Peyer's patch (tissue), 4 donors: ENCODE measurements around the gene DUSP9. TPM values are rescaled to one million over a fixed set of nuclear protein-coding genes. Genes with fewer than 3 reads are reported as not detected.

Source experiments
- DNase-seq, 3 donors: peaks; one replicate each; pipeline ENCODE4 v3.0.0-alpha.2; 2017 to 2019
- H3K27ac ChIP-seq, 4 donors: fragments of 200-600 bp; sonication (generic); one replicate each; pipeline ENCODE4 v1.5.1; 2016 to 2019
- H3K27me3 ChIP-seq, 2 donors: fragments of 200-600 bp; sonication (generic); one replicate each; pipeline ENCODE4 v1.5.1; 2019
- H3K36me3 ChIP-seq, 3 donors: fragments of 200-600 bp; sonication (generic); one replicate each; pipeline ENCODE4 v1.5.1; 2016 to 2019
- H3K4me1 ChIP-seq, 4 donors: fragments of 200-600 bp; sonication (generic); one replicate each; pipeline ENCODE4 v1.5.1; 2016 to 2019
- H3K4me3 ChIP-seq, 4 donors: fragments of 200-600 bp; sonication (generic); 1 replicate in 3 of 4; 2 replicates in 1 of 4; pipeline ENCODE4 v1.5.1; 2016 to 2019; ENCODE audit warnings: mild to moderate bottlenecking in 1 of 4
- H3K9me3 ChIP-seq, 4 donors: fragments of 200-600 bp; sonication (generic); one replicate each; pipeline ENCODE4 v1.5.1; 2016 to 2019; ENCODE audit warnings: mild to moderate bottlenecking in 1 of 4
- POLR2A ChIP-seq, 2 donors: fragments of 450-650 bp; IDR thresholded peaks; one replicate each; pipeline ENCODE4 v1.5.1; 2017; ENCODE audit warnings: antibody characterized with exemption in 2 of 2, mild to moderate bottlenecking in 2 of 2, moderate library complexity in 2 of 2
- total RNA-seq, 4 donors: library from RNA; depleted of rRNA; stranded (reverse); fragments of >200 nt; gene quantifications; one replicate each; pipeline ENCODE4 v1.1.0, GENCODE V29; 2016
- TF ChIP-seq, protein P1 (sequence below), 6 experiments: fragments of 450-650 bp in 4 of 6; fragments of 200-600 bp in 2 of 6; sonication (generic) in 1 of 6; IDR thresholded peaks; one replicate each; pipeline ENCODE4 v1.5.1; 2017 to 2019; ENCODE audit warnings: antibody characterized with exemption in 6 of 6, mild to moderate bottlenecking in 3 of 6, moderate library complexity in 1 of 6

DUSP9 gene
- total RNA-seq, 4 donors from 2014 or later = not detected

DNA sequence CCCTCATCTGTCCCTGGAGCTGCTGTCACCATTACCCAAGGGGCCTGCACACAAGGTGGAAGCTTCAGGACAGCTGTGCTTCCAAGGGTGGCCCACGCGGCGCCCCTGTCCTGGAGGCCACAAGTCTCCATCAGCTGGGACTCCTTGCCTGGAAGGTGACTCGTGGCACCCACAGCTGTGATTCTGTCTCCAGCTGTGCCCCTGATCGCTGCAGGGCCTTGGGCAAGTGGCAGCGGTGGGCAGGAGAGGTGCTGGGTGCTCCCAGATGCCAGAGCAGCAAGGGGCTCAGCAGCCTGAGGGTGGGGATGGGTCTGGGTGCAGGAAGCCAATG is 9.0 kb upstream of the DUSP9 start:
- H3K4me1 ChIP-seq = peaks cover 0 to 11% (median 4%) of the 10 kb centered on the region in 4 donors
- H3K27ac ChIP-seq = no peak overlapping the region
- no peak overlapping the region for H3K4me3 ChIP-seq
- no peaks in the 10 kb centered on the region for H3K27me3 ChIP-seq
- H3K9me3 ChIP-seq = no peaks in the 10 kb centered on the region
- peak in 1 of 3 donors; percentile 21 for DNase-seq
- no peaks in the 10 kb centered on the region for H3K36me3 ChIP-seq
- TF ChIP-seq, protein P1, sequence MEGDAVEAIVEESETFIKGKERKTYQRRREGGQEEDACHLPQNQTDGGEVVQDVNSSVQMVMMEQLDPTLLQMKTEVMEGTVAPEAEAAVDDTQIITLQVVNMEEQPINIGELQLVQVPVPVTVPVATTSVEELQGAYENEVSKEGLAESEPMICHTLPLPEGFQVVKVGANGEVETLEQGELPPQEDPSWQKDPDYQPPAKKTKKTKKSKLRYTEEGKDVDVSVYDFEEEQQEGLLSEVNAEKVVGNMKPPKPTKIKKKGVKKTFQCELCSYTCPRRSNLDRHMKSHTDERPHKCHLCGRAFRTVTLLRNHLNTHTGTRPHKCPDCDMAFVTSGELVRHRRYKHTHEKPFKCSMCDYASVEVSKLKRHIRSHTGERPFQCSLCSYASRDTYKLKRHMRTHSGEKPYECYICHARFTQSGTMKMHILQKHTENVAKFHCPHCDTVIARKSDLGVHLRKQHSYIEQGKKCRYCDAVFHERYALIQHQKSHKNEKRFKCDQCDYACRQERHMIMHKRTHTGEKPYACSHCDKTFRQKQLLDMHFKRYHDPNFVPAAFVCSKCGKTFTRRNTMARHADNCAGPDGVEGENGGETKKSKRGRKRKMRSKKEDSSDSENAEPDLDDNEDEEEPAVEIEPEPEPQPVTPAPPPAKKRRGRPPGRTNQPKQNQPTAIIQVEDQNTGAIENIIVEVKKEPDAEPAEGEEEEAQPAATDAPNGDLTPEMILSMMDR (IDR thresholded peaks at IDR 0.05) = no peak
- no peak for TF ChIP-seq POLR2A (IDR thresholded peaks at IDR 0.05)

DNA sequence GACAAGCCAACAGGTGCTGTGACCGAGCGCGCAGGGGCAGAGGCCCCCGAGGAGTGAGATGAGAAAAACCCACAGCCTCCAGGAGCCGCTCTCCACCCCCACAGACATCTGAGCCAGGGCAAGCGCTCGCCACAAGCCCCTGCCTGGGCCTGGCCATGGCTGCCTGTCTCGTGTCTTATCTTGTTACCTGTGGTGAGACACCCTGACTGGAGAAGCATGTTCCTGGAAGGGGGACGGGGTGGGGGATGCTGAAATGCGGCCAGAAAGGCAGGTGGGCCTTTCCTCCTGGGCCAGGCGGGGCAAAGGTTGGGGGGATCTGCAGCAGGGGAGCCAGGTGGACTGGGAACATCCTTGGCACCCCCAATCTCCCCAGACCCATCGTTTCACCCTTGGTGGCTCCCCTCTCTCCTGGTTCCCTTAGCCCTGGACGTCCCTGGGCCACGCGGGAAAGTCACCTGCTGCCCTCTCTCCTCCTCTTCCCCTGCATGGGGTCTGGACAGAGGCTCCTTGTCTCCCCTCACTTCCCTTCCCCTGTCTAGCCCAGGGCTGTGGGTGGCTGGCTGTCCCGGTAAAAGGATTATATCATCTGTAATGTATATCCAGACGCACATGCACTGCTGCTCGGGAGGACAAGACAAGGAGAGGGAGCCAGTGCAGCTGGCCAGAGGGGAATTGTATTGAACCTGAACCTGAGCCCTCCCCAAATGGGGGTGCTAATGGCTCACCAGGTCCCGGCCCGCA is 8.4 kb upstream of the DUSP9 start:
- peak in 2 of 3 donors; percentile 14 to 38 for DNase-seq
- Histone ChIP-seq H3K27me3 (peaks cover 0 to 4% of the 10 kb centered on the region in 2 donors), H3K36me3 (no peaks in the 10 kb centered on the region), H3K9me3 (no peaks in the 10 kb centered on the region), H3K4me3 (no peak overlapping the region), H3K4me1 (peaks cover 0 to 14% (median 4%) of the 10 kb centered on the region in 4 donors), H3K27ac (no peak overlapping the region)
- TF ChIP-seq, protein P1 (IDR thresholded peaks at IDR 0.05) = no peak

DNA sequence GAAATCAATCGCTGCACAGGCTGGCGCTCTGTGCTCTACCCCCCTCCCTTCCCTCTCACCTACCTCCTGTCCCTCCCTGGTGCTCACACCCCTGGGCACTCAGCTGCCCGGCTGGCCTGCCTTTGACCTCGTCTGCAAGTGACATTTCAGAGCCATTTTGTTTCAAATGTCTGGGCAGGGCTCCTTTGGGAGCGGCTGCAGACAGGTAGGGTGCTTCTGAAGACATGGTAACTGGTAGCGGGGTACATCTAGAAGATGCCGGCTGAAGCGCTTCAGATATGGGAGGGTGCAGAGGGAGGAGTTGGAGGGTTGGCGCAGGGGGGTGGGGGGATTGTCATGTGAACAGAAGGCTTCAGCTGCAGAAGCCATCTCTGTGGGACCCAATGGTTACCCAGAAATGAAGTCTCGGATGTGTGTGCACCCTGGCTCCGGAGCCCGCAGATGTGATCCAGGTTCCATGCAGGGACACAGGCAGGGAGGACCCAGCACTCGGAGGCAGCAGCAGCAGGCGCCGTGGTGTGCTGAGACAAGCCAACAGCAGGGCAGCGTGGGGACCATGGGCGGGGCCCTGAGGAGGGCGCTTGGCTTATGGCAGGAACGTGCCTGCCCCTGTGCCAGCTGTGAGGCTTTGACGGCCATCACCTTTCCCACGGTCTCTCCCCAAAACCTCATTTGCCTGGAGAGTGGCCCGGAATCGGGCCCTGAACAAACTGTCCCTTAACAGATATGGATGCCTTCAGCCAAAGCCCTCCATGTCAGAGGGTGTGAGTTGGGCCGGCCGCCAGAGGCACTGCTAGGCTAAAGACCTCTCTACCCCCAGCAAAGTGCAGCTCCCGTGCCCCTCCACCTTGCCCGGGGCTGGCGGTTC is 7.6 kb upstream of the DUSP9 start:
- no peak for TF ChIP-seq POLR2A (IDR thresholded peaks at IDR 0.05)
- TF ChIP-seq, protein P1 (IDR thresholded peaks at IDR 0.05) = no peak
- peak in 1 of 3 donors; percentile 36 for DNase-seq
- no peaks in the 10 kb centered on the region for H3K36me3 ChIP-seq
- peaks cover 0 to 4% of the 10 kb centered on the region in 2 donors for H3K27me3 ChIP-seq
- H3K27ac ChIP-seq = no peak overlapping the region
- peaks cover 0 to 16% (median 4%) of the 10 kb centered on the region in 4 donors for H3K4me1 ChIP-seq
- H3K9me3 ChIP-seq = no peaks in the 10 kb centered on the region
- no peak overlapping the region for H3K4me3 ChIP-seq

DNA sequence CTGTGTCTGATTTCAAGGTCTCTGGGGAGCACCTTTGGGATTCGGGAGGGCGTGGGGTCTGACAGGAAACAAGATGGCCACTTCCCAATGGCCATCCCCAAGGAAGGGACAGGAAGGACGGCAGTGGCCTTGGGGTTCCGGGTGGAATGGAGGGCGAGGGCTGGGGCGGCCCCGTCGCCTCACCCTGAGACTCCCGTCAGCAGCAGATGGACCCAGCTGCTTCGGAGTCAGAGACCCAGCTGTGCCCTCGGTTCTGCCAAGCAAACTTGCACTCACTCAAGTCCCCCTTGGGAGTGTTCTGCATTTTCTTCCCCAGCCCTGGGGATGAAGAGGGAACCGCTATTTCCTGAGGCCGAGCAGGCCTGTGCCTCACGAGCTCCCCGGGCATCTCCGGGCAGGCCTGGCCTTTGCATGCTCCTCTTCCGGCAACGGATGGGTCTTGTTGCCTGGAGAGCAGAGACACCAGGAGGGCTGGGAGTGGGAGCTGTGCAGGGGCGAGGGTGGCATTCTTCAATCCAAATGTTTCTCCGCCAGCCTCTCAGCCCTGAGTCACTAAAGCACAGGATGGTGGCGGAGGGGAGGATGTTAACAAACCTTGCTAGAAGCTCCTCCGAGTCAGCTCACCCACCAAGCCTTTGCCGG is 6.8 kb upstream of the DUSP9 start:
- Histone ChIP-seq H3K27me3 (peaks cover 0 to 10% of the 10 kb centered on the region in 2 donors), H3K36me3 (no peaks in the 10 kb centered on the region), H3K9me3 (no peaks in the 10 kb centered on the region), H3K27ac (no peak overlapping the region), H3K4me3 (no peak overlapping the region), H3K4me1 (peaks cover 0 to 16% (median 4%) of the 10 kb centered on the region in 4 donors)
- no peak for TF ChIP-seq POLR2A (IDR thresholded peaks at IDR 0.05)
- TF ChIP-seq, protein P1 (IDR thresholded peaks at IDR 0.05) = no peak
- no peak for DNase-seq

DNA sequence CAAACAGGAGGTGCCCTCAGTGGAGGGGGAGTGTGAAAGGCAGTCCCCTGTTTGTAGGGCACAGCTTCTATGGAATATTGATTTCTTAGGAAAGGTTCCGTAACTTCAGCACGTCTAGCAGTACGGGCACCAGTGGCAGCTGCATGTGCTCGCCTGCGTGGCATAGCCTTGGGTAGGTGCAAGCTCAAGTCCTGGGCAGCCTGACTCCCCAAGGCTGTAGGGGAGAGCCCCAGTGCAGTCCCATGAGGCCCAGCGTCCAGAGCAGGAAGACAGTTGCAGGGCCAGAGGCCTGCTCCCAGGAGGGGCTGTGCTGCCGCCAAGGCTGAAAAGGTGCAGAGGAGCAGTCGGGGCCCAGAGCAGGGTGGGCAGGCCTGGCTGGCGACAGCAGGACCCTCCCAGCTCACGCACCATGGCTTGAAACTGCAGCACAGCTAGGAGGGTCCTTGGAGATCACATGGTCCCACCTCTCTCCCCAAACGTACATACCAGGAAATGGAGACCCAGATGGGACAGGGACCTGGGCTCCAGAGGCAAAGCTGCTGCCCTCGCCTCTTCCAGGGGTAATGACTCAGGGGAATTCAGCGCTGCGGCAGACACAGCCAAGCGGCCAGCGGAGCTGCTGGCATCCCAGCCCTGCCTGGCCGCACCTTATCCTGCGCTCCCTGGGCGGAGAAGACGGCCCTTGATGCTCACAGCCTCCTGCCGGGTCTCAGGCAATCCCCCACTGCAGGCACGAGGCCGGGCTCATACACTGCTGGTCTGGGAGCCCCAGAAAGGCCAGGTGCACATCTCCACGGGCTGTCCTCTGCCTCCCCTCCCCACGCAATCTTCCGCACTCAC is 6.0 kb upstream of the DUSP9 start:
- peaks cover 0 to 10% of the 10 kb centered on the region in 2 donors for H3K27me3 ChIP-seq
- TF ChIP-seq, protein P1 (IDR thresholded peaks at IDR 0.05) = no peak
- TF ChIP-seq POLR2A (IDR thresholded peaks at IDR 0.05) = no peak

More for the DNA sequence above, 6.0 kb upstream of the DUSP9 start:
- no peak overlapping the region for H3K4me3 ChIP-seq
- no peak overlapping the region for H3K27ac ChIP-seq
- peak in 2 of 3 donors; percentile 12 to 40 for DNase-seq
- no peaks in the 10 kb centered on the region for H3K9me3 ChIP-seq
- H3K4me1 ChIP-seq = peaks cover 0 to 16% (median 4%) of the 10 kb centered on the region in 4 donors
- no peaks in the 10 kb centered on the region for H3K36me3 ChIP-seq
